Hematopoietic multipotent progenitor cell treated with erythropoietin and hydrocortisone succinate and interleukin-3 and kit ligand, for 15 days (in vitro differentiated cells): ENCODE results near the gene DIS3.
"Not testable (repeated sequence)": the region's sequence is repeated elsewhere in the genome, so short reads cannot be mapped to it uniquely, and the experiment has no call there.

ENCODE experiments used
- DNase-seq: peaks from one replicate; pipeline ENCODE4 v3.0.0-alpha.2; 2015; ENCODE audit warnings: low spot score

Gene DIS3

DNA sequence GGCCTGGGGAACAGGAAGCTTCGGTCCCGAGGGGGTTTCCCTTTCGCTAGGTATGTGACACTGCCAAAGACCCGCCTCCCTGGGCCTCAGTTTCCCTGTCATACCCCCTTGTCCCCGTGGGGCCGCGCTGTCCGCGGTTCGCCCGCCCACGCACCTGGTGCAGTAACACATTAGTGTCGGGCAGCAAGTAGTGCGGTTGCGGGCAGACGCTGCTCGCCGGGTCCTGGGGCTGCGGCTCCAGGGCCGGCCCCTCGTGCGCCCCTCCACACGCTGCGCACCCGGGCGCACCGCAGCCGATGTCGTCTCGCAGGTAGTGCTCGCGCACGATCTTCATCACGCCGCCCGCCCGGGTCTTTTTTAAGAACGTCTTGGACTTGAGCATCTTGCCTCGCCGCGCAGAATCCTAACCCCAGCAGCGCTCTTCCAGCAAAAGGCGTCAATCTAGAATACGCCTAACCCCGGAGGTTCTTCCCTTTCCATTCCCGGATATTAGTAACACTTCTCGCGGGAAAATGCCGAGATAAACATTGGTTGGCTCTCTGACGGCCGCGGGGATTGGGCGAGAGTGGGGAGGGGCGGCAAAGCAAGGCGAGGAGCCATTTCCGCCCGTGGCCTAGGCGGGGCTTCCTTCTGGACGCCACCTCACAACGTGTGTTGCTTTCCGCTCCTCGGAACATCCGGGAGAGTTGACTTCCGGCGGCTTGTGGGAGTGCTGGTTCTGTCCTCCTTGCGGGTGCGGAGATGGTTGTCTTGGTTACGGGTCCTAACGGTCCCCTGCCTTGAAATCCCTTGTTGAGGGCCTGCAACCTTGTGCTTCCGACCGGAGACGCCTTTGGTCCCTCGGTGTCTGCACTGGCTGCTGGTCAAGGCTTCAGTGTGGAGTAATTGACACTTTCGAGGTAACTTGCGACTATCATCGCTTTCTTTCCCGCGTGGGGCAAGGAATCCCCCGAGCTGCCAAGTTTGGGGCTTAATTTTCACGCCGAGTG lies at the start of gene DIS3, which contains the start of gene PIBF1:
Gene DIS3 (minus strand): TSS at position 450 of the 989 bp plus-strand sequence. CDS start 68 bp downstream, at position 382.
Gene PIBF1 (plus strand): TSS at position 683 of the 989 bp plus-strand sequence. CDS start 1,337 bp downstream, outside the sequence.
- peak; percentile 93 for DNase-seq

- DNase-seq: no peak
Observed at GRCh38 chr13:72823724-72824123, 42.0 kb upstream of the DIS3 start.

- DNase-seq: no peak
Observed at GRCh38 chr13:72823081-72823480, 41.4 kb upstream of the DIS3 start.

GRCh38 chr13:72820898-72821279 lies 39.2 kb upstream of the DIS3 start:
- no peak for DNase-seq

DNA sequence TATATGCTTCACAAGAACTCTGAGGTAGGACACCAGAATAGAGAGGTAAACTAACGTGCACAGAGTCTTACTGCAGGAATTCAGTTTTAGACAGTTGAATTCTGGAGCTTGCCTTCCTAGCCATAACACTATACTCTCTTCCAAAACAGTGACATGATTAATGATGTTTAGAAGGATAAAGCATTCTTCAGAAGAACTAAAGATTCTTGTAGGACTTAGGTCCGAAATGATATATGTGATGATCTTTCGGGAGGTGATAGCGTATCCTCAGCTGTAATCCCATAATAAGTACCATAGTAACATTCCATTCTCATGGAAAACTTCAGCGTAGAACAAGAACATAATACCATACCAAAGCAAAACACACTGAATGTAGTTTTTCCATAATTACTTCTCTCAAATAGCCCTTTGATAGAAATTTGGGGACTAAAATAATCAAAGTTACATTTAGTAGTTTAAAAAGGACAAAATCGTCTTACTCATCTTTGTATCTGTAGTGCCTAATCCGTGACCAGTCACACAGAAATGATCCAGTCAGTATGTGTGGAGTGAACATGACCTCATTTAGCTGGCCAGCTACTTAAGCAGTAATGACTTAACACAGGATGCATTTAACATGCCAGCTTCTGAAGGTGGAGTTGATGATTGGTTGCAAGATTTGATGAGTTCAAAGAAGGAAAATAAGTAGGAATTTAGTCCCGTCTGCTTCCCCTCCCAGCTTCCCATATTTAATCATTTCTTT lies 38.6 kb upstream of the DIS3 start:
- DNase-seq: no peak

- DNase-seq: peak; percentile 69
Observed at GRCh38 chr13:72808917-72809500, 27.3 kb upstream of the DIS3 start.

DNA sequence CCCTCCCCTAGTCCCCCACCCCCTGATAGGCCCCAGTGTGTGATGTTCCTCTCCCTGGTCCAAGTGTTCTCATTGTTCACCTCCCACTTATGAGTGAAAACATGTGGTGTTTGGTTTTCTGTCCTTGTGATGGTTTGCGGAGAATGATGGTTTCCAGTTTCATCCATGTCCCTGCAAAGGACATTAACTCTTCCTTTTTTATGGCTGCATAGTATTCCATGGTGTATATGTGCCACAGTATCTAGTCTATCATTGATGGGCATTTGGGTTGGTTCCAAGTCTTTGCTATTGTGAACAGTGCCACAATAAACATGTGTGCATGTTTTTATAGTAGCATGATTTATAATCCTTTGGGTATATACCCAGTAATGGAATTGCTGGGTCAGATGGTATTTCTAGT lies 24.8 kb upstream of the DIS3 start:
- DNase-seq: not testable (repeated sequence)

GRCh38 chr13:72805676-72806346 lies 24.1 kb upstream of the DIS3 start:
- no peak for DNase-seq

GRCh38 chr13:72804301-72804700 lies 22.6 kb upstream of the DIS3 start:
- DNase-seq: no peak

GRCh38 chr13:72798817-72799216 lies 17.1 kb upstream of the DIS3 start:
- DNase-seq: no peak

DNA sequence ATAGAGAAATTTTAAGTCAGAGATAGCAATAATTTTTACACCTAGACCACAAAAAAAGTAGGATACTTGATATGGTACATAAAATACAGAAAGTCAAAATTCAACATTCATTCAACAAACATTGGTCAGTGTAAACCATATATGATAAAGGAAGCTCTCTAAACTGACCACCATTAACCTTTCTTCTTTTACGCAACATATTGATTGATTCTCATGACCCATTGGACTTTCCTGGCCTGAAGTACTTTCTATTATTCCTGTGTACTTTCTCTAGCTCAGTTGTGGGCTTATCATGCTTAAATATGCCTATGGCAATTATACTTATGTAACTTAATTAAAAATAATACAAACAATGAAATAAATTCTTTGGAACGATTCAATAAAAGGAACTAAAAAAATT lies 10.9 kb upstream of the DIS3 start:
- no peak for DNase-seq

DNA sequence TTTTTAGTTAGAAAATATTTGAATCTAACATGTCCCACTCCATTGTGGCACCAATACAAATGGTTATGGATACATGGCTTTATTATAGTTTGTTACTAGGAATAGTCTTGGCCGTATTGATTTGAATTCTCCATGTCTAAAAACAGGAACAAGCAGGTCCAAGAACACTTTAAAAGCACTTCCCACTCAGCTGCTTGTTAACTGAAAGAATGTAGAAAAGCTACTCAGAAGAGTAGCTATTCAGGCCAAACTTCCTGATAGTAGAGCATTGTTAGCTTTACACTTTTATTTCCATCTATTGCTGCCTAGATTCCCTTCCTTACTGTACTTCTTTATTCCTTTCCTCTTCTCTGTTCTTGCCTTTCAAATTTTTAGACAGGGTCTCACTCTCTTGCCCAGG lies 7.1 kb upstream of the DIS3 start:
- no peak for DNase-seq

DNA sequence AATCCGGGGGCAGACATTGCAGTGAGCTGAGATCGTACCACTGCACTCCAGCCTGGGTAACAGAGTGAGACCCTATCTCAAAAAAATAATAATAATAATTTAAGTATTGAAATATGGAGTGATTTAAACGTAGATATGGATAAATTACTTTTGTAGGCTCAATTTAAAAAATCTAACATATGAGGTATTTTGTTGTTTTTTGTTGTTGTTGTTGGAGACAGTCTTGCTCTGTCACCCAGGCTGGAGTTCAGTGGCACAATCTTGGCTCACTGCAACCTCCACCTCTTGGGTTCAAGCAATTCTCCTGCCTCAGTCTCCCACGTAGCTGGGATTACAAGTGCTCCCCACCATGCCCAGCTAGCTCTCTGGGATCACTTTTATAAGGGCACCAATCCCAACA lies 3.0 kb upstream of the DIS3 start:
- DNase-seq: not testable (repeated sequence)

DNA sequence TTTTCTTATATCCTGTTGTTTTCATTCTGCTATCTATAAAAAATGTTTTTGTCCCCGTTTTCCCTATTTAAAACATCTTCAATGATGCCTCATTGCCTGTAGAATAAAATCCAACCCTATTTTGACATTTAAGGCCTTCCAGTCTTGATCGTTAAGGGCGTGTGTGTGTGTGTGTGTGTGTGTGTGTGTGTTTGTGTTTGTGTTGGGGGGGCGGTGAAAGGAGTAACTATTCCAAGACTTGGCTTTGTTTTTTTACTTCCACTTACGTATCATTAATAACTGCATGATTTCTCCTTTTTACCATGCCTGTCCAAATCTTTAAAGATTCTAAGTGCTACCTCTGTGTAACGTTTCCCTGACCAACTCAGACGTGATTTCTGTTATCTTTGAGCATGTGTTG lies 1.0 kb upstream of the DIS3 start:
- DNase-seq: peak; percentile 5

GRCh38 chr13:72774019-72774418 lies 7.7 kb downstream of the DIS3 start:
- DNase-seq: no peak

- DNase-seq: no peak
Observed at GRCh38 chr13:72763411-72763810, 18.3 kb downstream of the DIS3 start.

GRCh38 chr13:72760189-72760588 lies 21.5 kb downstream of the DIS3 start:
- DNase-seq: no peak

DNA sequence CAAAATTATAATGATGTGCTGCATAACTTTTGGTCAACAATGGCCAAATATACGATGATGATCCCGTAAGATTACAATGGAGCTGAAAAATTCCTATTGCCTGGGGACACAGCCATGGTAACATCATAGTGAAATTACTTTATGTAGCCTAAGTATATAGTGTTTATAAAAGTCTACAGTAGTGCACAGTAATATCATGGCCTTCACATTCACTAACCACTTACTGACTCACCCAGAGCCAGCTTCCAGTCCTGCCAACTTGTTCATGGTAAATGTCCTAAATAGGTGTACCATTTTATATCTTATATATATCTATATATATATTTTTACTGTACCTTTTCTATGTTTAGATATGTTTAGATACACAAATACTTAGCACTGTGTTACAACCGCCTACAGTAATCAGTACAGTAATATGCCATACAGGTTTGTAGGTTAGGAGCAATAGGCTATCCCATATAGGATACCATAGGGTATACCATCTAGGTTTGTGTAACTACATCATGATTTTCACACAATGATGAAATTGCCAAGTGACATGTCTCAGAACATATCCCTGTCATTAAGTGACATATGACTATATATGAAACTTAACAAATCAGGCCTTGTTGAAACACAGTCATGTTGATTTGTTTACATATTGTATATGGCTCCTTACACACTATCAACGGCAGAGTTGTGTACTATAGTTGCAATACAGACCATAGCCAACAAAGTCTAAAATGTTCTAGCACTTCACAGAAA lies 23.7 kb downstream of the DIS3 start:
- no peak for DNase-seq

DNA sequence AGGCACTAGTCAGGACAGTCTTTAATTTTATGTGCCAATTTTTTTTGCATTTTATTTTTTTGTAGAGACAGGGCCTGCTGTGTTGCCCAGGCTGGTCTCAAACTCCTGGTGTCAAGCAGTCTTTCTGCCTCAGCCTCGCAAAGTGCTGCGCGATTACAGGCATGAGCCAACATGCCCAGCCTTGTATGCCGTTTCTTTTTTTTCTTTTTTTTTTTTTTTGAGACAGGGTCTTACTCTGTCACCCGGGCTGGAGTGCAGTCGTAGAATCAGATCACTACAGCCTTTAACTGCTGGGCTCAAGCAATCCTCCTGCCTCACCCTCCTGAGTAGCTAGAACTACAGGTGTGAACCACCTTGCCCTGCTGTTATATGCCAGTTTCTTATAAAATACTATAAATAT lies 27.6 kb downstream of the DIS3 start:
- no peak for DNase-seq

- no peak for DNase-seq
Observed at GRCh38 chr13:72751220-72751619, 30.5 kb downstream of the DIS3 start.

- DNase-seq: no peak
Observed at GRCh38 chr13:72745260-72745659, 36.4 kb downstream of the DIS3 start.
